HepG2 (cell line): ENCODE measurements around the gene CDHR4. TPM values are rescaled to one million over a fixed set of nuclear protein-coding genes. Genes with fewer than 3 reads are reported as not detected.
A peak's percentile ranks its signal among the peaks of the same experiment; 100 is the strongest.

Experiments used
- CREM ChIP-seq, 2 experiments: sonication (generic) in 1 of 2; formaldehyde crosslinking in 1 of 2; IDR thresholded peaks; 2 replicates each; pipeline versions ENCODE4 v1.4.0 to v1.6.1; 2016 to 2020; ENCODE audit warnings: antibody characterized with exemption in 1 of 2, mild to moderate bottlenecking in 1 of 2, missing genetic modification reagents in 1 of 2
- HOXA5 ChIP-seq: sonication (generic); formaldehyde crosslinking; IDR thresholded peaks from 2 replicates; pipeline ENCODE4 v1.4.0; 2020; ENCODE audit warnings: missing genetic modification reagents
- IRF2 ChIP-seq: IDR thresholded peaks from 2 replicates; pipeline ENCODE4 v1.6.1; 2018; ENCODE audit warnings: missing genetic modification reagents, missing compliant biosample characterization
- KDM2A ChIP-seq: sonication (generic); formaldehyde crosslinking; IDR thresholded peaks from 2 replicates; pipeline ENCODE4 v1.4.0; 2020; ENCODE audit warnings: low read depth, missing genetic modification reagents, borderline replicate concordance
- NFYC ChIP-seq: IDR thresholded peaks from 2 replicates; pipeline ENCODE4 v1.6.1; 2016; ENCODE audit warnings: missing genetic modification reagents, missing compliant biosample characterization
- PAF1 ChIP-seq: IDR thresholded peaks from 2 replicates; pipeline ENCODE4 v1.6.1; 2016; ENCODE audit warnings: missing genetic modification reagents, missing compliant biosample characterization
- PHB2 ChIP-seq: fragments of 450-650 bp; IDR thresholded peaks from 2 replicates; pipeline ENCODE4 v1.6.1; 2018; ENCODE audit not compliant: partially characterized antibody
- SIN3B ChIP-seq: fragments of 150-350 bp; IDR thresholded peaks from 2 replicates; pipeline ENCODE4 v1.6.1; 2014; ENCODE audit warnings: low read length
- SP140L ChIP-seq: sonication (generic); formaldehyde crosslinking; IDR thresholded peaks from 2 replicates; pipeline ENCODE4 v1.4.0; 2020; ENCODE audit warnings: missing genetic modification reagents, borderline replicate concordance
- ZBTB21 ChIP-seq: sonication (generic); formaldehyde crosslinking; IDR thresholded peaks from 2 replicates; pipeline ENCODE4 v1.4.0; 2020; ENCODE audit warnings: missing genetic modification reagents
- ZFYVE20 ChIP-seq: sonication (generic); formaldehyde crosslinking; IDR thresholded peaks from 2 replicates; pipeline ENCODE4 v1.8.0; 2023; ENCODE audit warnings: low read depth, mild to moderate bottlenecking, moderate library complexity, missing genetic modification reagents, borderline replicate concordance
- ZNF12 ChIP-seq: sonication (generic); formaldehyde crosslinking; IDR thresholded peaks from 2 replicates; pipeline ENCODE4 v1.5.0; 2020; ENCODE audit warnings: missing genetic modification reagents
- ZNF616 ChIP-seq: sonication (generic); formaldehyde crosslinking; IDR thresholded peaks from 2 replicates; pipeline ENCODE4 v1.5.0; 2020; ENCODE audit warnings: low read depth, mild to moderate bottlenecking, missing genetic modification reagents
- ZSCAN20 ChIP-seq: sonication (generic); formaldehyde crosslinking; IDR thresholded peaks from 2 replicates; pipeline ENCODE4 v1.4.0; 2020; ENCODE audit warnings: missing genetic modification reagents, mild to moderate bottlenecking, borderline replicate concordance
- polyA plus RNA-seq, 8 experiments: library from polyadenylated mRNA; depleted of rRNA in 3 of 8; stranded (reverse) in 7 of 8; unstranded in 1 of 8; fragments of >200 nt; fragmentation: Illumina TruSeq in 4 of 8; extraction: Trizol in 4 of 8; gene quantifications; 2 replicates each; pipeline versions ENCODE4 v1.2.1 to v1.2.3, GENCODE V29; 2011 to 2016; ENCODE audit warnings: low read depth in 4 of 8, missing spikeins in 1 of 8, mixed read lengths in 1 of 8; ENCODE audit not compliant: insufficient read depth in 1 of 8
- total RNA-seq, 5 experiments: library from RNA; depleted of rRNA; stranded (reverse); fragments of >200 nt; fragmentation: Illumina TruSeq; extraction: Trizol; gene quantifications; 2 replicates each; pipeline ENCODE4 v1.2.3, GENCODE V29; 2016; ENCODE audit warnings: low read depth in 1 of 5
- TF ChIP-seq, protein P1 (sequence below): sonication (generic); formaldehyde crosslinking; IDR thresholded peaks from 2 replicates; pipeline ENCODE4 v1.4.0; 2020; ENCODE audit warnings: missing genetic modification reagents
- TF ChIP-seq, protein P2 (sequence below): sonication (generic); formaldehyde crosslinking; IDR thresholded peaks from 2 replicates; pipeline ENCODE4 v1.4.0; 2020; ENCODE audit warnings: missing genetic modification reagents, low read depth, mild to moderate bottlenecking, borderline replicate concordance
- TF ChIP-seq, protein P3 (sequence below): sonication (generic); formaldehyde crosslinking; conservative IDR thresholded peaks from 2 replicates; pipeline ENCODE4 v1.4.0; 2020; ENCODE audit warnings: mild to moderate bottlenecking, missing genetic modification reagents, moderate library complexity
- TF ChIP-seq, protein P4 (sequence below): sonication (generic); formaldehyde crosslinking; IDR thresholded peaks from 2 replicates; pipeline ENCODE4 v1.4.0; 2020; ENCODE audit warnings: missing genetic modification reagents, mild to moderate bottlenecking, borderline replicate concordance

Gene CDHR4
- total and polyA plus RNA-seq, 2 of the 13 experiments (the other 11 are each of a cell fraction or from before 2014, with no cell fraction given), result 0.21 TPM; not detected in 1

DNA sequence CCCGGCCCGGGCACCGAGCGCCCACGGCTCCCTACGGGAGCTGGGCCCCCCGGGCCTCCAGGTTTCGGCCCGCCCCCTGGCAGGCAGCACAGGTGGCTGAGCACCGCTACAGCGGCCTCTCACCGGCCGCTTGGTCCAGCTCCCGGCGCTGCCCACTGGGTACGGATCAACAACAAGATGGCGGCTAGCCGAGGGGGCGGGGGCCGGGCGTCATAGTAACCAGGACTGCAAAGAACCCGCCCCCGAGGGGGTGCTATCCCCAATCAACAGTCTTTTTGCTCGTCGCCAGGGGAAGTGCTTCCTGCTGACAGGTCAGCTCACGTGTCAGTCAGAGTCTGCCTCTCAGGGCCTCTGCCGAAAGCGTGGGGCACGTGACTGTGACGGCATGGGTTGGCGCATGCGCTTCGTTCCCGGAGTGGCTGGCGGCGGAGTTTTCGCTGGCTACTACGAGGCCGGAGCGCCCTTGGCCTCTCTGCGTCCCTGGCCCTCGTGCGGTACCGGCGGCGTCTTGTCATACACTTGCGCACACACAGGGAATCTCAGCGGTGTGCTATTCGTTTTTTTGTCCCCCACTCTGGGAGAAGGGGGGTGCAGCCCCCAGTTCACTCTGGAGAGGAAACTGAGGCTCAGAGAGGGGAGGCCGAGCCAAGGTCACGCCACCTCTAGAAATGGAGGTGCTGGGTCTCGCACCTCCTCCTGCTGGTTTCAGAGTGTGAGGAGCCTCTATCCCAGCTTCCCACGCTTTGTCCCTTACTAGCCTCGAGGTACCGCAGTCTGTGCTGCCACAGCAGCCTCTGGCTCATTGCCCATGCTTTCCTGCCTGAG, 13.1 kb downstream of the CDHR4 start, which contains the start of gene IP6K1 (continued):
- TF ChIP-seq, protein P1, sequence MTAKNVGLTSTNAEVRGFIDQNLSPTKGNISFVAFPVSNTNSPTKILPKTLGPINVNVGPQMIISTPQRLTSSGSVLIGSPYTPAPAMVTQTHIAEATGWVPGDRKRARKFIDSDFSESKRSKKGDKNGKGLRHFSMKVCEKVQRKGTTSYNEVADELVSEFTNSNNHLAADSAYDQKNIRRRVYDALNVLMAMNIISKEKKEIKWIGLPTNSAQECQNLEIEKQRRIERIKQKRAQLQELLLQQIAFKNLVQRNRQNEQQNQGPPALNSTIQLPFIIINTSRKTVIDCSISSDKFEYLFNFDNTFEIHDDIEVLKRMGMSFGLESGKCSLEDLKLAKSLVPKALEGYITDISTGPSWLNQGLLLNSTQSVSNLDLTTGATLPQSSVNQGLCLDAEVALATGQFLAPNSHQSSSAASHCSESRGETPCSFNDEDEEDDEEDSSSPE (CRISPR knock-in tag), result peak; percentile 81
- peak; percentile 89 for TF ChIP-seq ZSCAN20 (CRISPR knock-in tag)
- TF ChIP-seq SIN3B, result 0 out of 2 replicates have a peak, but pooled peaks have one; percentile 27
- TF ChIP-seq IRF2 (CRISPR knock-in tag), result no peak
- TF ChIP-seq PAF1 (CRISPR knock-in tag), result no peak
- TF ChIP-seq ZNF616, result peak; percentile 64; the same call in 1 of the 2 replicates
- TF ChIP-seq CREM (IDR thresholded peaks at IDR 0.05), result peak; percentile 82
- TF ChIP-seq CREM (CRISPR knock-in tag; IDR thresholded peaks at IDR 0.05), result no peak
- TF ChIP-seq SP140L, result peak; percentile 37; the same call in 1 of the 2 replicates
- TF ChIP-seq KDM2A (CRISPR knock-in tag), result no peak; the same call in 1 of the 2 replicates
- peak; percentile 84; the same call in 1 of the 2 replicates for TF ChIP-seq ZFYVE20 (CRISPR knock-in tag)
- TF ChIP-seq NFYC (CRISPR knock-in tag), result peak; percentile 98
- TF ChIP-seq, protein P2, sequence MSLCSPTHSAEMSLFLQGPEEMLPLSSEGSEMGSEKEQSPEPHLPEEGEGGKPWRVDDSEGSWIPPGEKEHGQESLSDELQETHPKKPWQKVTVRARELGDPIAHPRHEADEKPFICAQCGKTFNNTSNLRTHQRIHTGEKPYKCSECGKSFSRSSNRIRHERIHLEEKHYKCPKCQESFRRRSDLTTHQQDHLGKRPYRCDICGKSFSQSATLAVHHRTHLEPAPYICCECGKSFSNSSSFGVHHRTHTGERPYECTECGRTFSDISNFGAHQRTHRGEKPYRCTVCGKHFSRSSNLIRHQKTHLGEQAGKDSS (CRISPR knock-in tag), result peak; percentile 64; the same call in 1 of the 2 replicates
- TF ChIP-seq ZNF12 (CRISPR knock-in tag), result 0 out of 2 replicates have a peak, but pooled peaks have one; percentile 11
- TF ChIP-seq, protein P3, sequence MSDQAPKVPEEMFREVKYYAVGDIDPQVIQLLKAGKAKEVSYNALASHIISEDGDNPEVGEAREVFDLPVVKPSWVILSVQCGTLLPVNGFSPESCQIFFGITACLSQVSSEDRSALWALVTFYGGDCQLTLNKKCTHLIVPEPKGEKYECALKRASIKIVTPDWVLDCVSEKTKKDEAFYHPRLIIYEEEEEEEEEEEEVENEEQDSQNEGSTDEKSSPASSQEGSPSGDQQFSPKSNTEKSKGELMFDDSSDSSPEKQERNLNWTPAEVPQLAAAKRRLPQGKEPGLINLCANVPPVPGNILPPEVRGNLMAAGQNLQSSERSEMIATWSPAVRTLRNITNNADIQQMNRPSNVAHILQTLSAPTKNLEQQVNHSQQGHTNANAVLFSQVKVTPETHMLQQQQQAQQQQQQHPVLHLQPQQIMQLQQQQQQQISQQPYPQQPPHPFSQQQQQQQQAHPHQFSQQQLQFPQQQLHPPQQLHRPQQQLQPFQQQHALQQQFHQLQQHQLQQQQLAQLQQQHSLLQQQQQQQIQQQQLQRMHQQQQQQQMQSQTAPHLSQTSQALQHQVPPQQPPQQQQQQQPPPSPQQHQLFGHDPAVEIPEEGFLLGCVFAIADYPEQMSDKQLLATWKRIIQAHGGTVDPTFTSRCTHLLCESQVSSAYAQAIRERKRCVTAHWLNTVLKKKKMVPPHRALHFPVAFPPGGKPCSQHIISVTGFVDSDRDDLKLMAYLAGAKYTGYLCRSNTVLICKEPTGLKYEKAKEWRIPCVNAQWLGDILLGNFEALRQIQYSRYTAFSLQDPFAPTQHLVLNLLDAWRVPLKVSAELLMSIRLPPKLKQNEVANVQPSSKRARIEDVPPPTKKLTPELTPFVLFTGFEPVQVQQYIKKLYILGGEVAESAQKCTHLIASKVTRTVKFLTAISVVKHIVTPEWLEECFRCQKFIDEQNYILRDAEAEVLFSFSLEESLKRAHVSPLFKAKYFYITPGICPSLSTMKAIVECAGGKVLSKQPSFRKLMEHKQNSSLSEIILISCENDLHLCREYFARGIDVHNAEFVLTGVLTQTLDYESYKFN (CRISPR knock-in tag), result peak; percentile 28
- peak; percentile 62; the same call in 1 of the 2 replicates for TF ChIP-seq HOXA5 (CRISPR knock-in tag)
- TF ChIP-seq PHB2, result no peak
- peak; percentile 35; the same call in 1 of the 2 replicates for TF ChIP-seq ZBTB21 (CRISPR knock-in tag)
- TF ChIP-seq, protein P4, sequence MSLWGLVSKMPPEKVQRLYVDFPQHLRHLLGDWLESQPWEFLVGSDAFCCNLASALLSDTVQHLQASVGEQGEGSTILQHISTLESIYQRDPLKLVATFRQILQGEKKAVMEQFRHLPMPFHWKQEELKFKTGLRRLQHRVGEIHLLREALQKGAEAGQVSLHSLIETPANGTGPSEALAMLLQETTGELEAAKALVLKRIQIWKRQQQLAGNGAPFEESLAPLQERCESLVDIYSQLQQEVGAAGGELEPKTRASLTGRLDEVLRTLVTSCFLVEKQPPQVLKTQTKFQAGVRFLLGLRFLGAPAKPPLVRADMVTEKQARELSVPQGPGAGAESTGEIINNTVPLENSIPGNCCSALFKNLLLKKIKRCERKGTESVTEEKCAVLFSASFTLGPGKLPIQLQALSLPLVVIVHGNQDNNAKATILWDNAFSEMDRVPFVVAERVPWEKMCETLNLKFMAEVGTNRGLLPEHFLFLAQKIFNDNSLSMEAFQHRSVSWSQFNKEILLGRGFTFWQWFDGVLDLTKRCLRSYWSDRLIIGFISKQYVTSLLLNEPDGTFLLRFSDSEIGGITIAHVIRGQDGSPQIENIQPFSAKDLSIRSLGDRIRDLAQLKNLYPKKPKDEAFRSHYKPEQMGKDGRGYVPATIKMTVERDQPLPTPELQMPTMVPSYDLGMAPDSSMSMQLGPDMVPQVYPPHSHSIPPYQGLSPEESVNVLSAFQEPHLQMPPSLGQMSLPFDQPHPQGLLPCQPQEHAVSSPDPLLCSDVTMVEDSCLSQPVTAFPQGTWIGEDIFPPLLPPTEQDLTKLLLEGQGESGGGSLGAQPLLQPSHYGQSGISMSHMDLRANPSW, result no peak
